HCT116 (cell line): Measurements from ENCODE around the gene TXNRD3. TPM values are rescaled to one million over a fixed set of nuclear protein-coding genes. Genes with fewer than 3 reads are reported as not detected.

Source experiments
- ATAC-seq: fragments of 200-7000 bp; cut with Tn5 transposase; 2 replicates; pipeline ENCODE4 v1.9.1; 2020; ENCODE audit warnings: mild to moderate bottlenecking, moderate library complexity
- BruUV-seq: library from RNA; stranded (reverse); fragments of 400-500 nt; replicated peaks from 2 replicates; lab custom pipeline; 2021; lab: Mats Ljungman, UMichigan
- CTCF ChIA-PET: fragments of 300-600 bp; sonication (Branson Sonifier 250); formaldehyde crosslinking; loops from one replicate; lab custom pipeline; 2021; ENCODE audit warnings: antibody characterized with exemption; lab: Charles Lee
- POLR2A ChIA-PET: fragments of 300-600, 350-600 bp; sonication (Branson Sonifier 250); formaldehyde crosslinking; loops from one replicate; lab custom pipeline; 2021; ENCODE audit warnings: antibody characterized with exemption; lab: Charles Lee
- RAD21 ChIA-PET, 2 experiments: fragments of 300-600 bp; sonication (Branson Sonifier 250); formaldehyde crosslinking; loops; one replicate each; lab custom pipeline; 2023; ENCODE audit warnings: low total read pairs in 2 of 2; ENCODE audit not compliant: uncharacterized antibody in 2 of 2, unreplicated experiment in 2 of 2, low non-redundant PET in 1 of 2; lab: Charles Lee
- DNase-seq: peaks from one replicate; pipeline ENCODE4 v3.0.0-alpha.2; 2010; ENCODE audit warnings: low read depth, low spot score
- H2AFZ ChIP-seq: fragments of 200-600 bp; shearing (Covaris generic), sonication (generic); 2 replicates; pipeline ENCODE4 v1.6.1; 2017; ENCODE audit warnings: low read depth, mixed run types, mixed read lengths, antibody characterized with exemption, low read length; ENCODE audit not compliant: poor library complexity, severe bottlenecking
- H3K27ac ChIP-seq: 2 replicates; pipeline ENCODE4 v1.5.1; 2012; ENCODE audit warnings: low read depth, low read length
- H3K27me3 ChIP-seq: fragments of 200-600 bp; sonication (generic); 2 replicates; pipeline ENCODE4 v1.6.1; 2016; ENCODE audit warnings: mixed run types, low read length, mixed read lengths; ENCODE audit not compliant: insufficient read depth
- H3K36me3 ChIP-seq, 2 experiments: fragments of 200-500 bp in 1 of 2; fragments of 200-600 bp in 1 of 2; sonication (Bioruptor generic) in 1 of 2; sonication (generic) in 1 of 2; 2 replicates each; pipeline versions ENCODE4 v1.5.1 to v1.6.1; 2014 to 2016; ENCODE audit warnings: low read length in 2 of 2, inconsistent platforms in 1 of 2, mixed read lengths in 1 of 2, mixed run types in 1 of 2; ENCODE audit not compliant: insufficient read depth in 2 of 2, control insufficient read depth in 1 of 2
- H3K4me1 ChIP-seq, 2 experiments: fragments of 200-600 bp in 1 of 2; sonication (generic) in 1 of 2; 2 replicates each; pipeline versions ENCODE4 v1.5.1 to v1.6.1; 2012 to 2017; ENCODE audit warnings: low read length in 2 of 2, inconsistent platforms in 1 of 2, mild to moderate bottlenecking in 1 of 2, mixed read lengths in 1 of 2, mixed run types in 1 of 2, moderate library complexity in 1 of 2; ENCODE audit not compliant: insufficient read depth in 2 of 2, control insufficient read depth in 1 of 2
- H3K4me2 ChIP-seq: fragments of 200-600 bp; sonication (generic); 2 replicates; pipeline ENCODE4 v1.6.1; 2017; ENCODE audit warnings: mixed run types, low read length, mixed read lengths
- H3K4me3 ChIP-seq, 2 experiments: fragments of 200-600 bp in 1 of 2; sonication (generic) in 1 of 2; replicated peaks in 1 of 2; 2 replicates each; pipeline ENCODE4 v1.5.1; 2011 to 2016; ENCODE audit warnings: low read length in 2 of 2, control low read depth in 1 of 2, low read depth in 1 of 2, mild to moderate bottlenecking in 1 of 2, mixed read lengths in 1 of 2, mixed run types in 1 of 2
- H3K79me2 ChIP-seq: fragments of 200-600 bp; sonication (generic); 2 replicates; pipeline ENCODE4 v1.6.1; 2017; ENCODE audit warnings: mild to moderate bottlenecking, mixed run types, low read length, moderate library complexity, mixed read lengths; ENCODE audit not compliant: insufficient read depth
- H3K9ac ChIP-seq: fragments of 200-600 bp; sonication (generic); 2 replicates; pipeline ENCODE4 v1.6.1; 2016; ENCODE audit warnings: low read length, mixed read lengths
- H3K9me2 ChIP-seq: fragments of 200-600 bp; sonication (generic), shearing (Covaris generic); 2 replicates; pipeline ENCODE4 v1.6.1; 2017; ENCODE audit warnings: mixed run types, mild to moderate bottlenecking, moderate library complexity; ENCODE audit not compliant: insufficient read depth
- H3K9me3 ChIP-seq, 2 experiments: fragments of 200-500 bp in 1 of 2; fragments of 200-600 bp in 1 of 2; sonication (Bioruptor generic) in 1 of 2; sonication (generic) in 1 of 2; 2 replicates each; pipeline ENCODE4 v1.6.1; 2014 to 2017; ENCODE audit warnings: low read length in 2 of 2, mixed read lengths in 2 of 2, inconsistent platforms in 1 of 2, low read depth in 1 of 2, mild to moderate bottlenecking in 1 of 2, mixed run types in 1 of 2, moderate library complexity in 1 of 2; ENCODE audit not compliant: control insufficient read depth in 1 of 2, insufficient read depth in 1 of 2
- H4K20me1 ChIP-seq: fragments of 200-600 bp; sonication (generic), shearing (Covaris generic); 2 replicates; pipeline ENCODE4 v1.6.1; 2017; ENCODE audit warnings: mixed run types, mild to moderate bottlenecking, moderate library complexity; ENCODE audit not compliant: insufficient read depth
- CEBPB ChIP-seq: IDR thresholded peaks from 2 replicates; pipeline ENCODE4 v1.6.1; 2012; ENCODE audit warnings: low read depth
- FOSL1 ChIP-seq: IDR thresholded peaks from 2 replicates; pipeline ENCODE4 v1.6.1; 2012; ENCODE audit warnings: low read depth
- SRF ChIP-seq: IDR thresholded peaks from 2 replicates; pipeline ENCODE4 v1.6.1; 2012; ENCODE audit warnings: low read depth
- intact Hi-C: fragments of 100-400 bp; cut with micrococcal nuclease; formaldehyde crosslinking; loops from 2 replicates; pipeline ENCODE4 v1.10.0; 2022
- total RNA-seq: library from RNA; stranded (reverse); gene quantifications from one replicate; pipeline ENCODE4 v1.2.1, GENCODE V29; 2021; ENCODE audit not compliant: unreplicated experiment
- TF ChIP-seq, protein P1 (sequence below): IDR thresholded peaks from 2 replicates; pipeline ENCODE4 v1.6.1; 2011; ENCODE audit warnings: mild to moderate bottlenecking, low read length, moderate library complexity; ENCODE audit not compliant: insufficient replicate concordance; ENCODE audit errors: extremely low read depth
- TF ChIP-seq, protein P2 (sequence below): IDR thresholded peaks from 2 replicates; pipeline ENCODE4 v1.6.1; 2012; ENCODE audit warnings: low read depth

The TXNRD3 gene
- total RNA-seq, 1 experiment from 2014 or later = 19.3 TPM

DNA sequence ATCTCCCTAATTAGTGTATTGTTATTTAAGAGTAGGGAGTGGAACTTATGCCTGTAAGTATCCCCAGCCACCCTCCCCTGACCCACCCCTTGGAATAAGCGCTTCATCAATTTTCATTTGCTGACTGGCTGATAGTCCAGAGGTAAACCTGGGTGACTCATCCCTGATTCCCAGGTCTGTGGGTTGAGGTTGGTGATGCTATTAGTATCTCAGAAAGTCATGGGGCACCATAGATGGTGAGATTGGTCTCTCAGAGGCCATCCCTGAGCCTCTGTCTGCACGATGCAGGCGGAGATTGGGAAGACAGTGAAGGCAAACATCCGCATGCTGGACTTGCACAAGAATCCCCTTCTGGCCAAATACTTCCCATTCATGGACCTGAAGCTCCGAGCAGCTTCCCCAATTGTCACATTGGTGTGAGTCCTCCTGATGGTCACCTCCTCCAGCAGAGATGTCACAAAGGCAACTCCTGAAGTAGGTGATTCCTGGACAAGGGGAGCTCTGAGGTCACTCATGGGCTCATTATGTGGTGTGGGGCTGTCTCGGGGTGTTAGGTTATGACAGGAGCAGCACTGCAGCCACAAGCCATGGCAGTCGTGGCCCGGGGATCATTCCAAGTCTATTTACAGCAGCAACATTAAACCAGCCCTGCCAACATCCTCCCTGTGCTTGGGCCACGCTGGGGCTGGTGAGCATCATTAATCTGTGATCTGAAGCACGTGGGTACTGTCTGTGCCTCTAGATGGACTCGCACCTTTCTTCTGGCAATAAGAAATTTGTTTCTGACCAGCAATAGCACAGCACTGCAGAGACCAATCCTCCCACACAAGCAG is 6.8 kb upstream of the TXNRD3 start:
- H3K79me2 ChIP-seq = no peaks in the 10 kb centered on the region
- H3K36me3 ChIP-seq = no peaks in the 10 kb centered on the region
- ChIA-PET CTCF (no interaction called here), POLR2A (no interaction called here), RAD21 (no interaction called here)
- ATAC-seq = no peak
- no peak for DNase-seq
- H3K27ac ChIP-seq = no peak overlapping the region
- no peaks in the 10 kb centered on the region for H3K27me3 ChIP-seq
- H3K9me3 ChIP-seq = peaks cover 0 to 10% of the 10 kb centered on the region in 2 experiments; a peak in 1 of 4 replicates
- no peaks in the 10 kb centered on the region for H3K4me1 ChIP-seq
- no peak overlapping the region for H3K9ac ChIP-seq
- H3K4me3 ChIP-seq = no peak overlapping the region
- H3K4me2 ChIP-seq = no peak overlapping the region
- H2AFZ ChIP-seq = no peak overlapping the region
- H3K9me2 ChIP-seq = no peaks in the 10 kb centered on the region
- TF ChIP-seq SRF (no peak), FOSL1 (no peak), CEBPB (no peak)
- TF ChIP-seq, protein P1, sequence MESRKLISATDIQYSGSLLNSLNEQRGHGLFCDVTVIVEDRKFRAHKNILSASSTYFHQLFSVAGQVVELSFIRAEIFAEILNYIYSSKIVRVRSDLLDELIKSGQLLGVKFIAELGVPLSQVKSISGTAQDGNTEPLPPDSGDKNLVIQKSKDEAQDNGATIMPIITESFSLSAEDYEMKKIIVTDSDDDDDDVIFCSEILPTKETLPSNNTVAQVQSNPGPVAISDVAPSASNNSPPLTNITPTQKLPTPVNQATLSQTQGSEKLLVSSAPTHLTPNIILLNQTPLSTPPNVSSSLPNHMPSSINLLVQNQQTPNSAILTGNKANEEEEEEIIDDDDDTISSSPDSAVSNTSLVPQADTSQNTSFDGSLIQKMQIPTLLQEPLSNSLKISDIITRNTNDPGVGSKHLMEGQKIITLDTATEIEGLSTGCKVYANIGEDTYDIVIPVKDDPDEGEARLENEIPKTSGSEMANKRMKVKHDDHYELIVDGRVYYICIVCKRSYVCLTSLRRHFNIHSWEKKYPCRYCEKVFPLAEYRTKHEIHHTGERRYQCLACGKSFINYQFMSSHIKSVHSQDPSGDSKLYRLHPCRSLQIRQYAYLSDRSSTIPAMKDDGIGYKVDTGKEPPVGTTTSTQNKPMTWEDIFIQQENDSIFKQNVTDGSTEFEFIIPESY = no peak
- TF ChIP-seq, protein P2, sequence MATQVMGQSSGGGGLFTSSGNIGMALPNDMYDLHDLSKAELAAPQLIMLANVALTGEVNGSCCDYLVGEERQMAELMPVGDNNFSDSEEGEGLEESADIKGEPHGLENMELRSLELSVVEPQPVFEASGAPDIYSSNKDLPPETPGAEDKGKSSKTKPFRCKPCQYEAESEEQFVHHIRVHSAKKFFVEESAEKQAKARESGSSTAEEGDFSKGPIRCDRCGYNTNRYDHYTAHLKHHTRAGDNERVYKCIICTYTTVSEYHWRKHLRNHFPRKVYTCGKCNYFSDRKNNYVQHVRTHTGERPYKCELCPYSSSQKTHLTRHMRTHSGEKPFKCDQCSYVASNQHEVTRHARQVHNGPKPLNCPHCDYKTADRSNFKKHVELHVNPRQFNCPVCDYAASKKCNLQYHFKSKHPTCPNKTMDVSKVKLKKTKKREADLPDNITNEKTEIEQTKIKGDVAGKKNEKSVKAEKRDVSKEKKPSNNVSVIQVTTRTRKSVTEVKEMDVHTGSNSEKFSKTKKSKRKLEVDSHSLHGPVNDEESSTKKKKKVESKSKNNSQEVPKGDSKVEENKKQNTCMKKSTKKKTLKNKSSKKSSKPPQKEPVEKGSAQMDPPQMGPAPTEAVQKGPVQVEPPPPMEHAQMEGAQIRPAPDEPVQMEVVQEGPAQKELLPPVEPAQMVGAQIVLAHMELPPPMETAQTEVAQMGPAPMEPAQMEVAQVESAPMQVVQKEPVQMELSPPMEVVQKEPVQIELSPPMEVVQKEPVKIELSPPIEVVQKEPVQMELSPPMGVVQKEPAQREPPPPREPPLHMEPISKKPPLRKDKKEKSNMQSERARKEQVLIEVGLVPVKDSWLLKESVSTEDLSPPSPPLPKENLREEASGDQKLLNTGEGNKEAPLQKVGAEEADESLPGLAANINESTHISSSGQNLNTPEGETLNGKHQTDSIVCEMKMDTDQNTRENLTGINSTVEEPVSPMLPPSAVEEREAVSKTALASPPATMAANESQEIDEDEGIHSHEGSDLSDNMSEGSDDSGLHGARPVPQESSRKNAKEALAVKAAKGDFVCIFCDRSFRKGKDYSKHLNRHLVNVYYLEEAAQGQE = no peak
- no TSS peak for BruUV-seq
- H4K20me1 ChIP-seq = no peaks in the 10 kb centered on the region
- intact Hi-C loops = loop anchor here (10.0 kb wide), 1 partner anchor 137 kb away; the partner anchor contains the start of gene CHST13
